Glomerular endothelial cell (primary cell): ENCODE data around the gene SZT2. TPM values are rescaled to one million over a fixed set of nuclear protein-coding genes. Genes with fewer than 3 reads are reported as not detected.

Experiments used
- DNase-seq: peaks from one replicate; pipeline ENCODE4 v3.0.0-alpha.2; 2011; ENCODE audit warnings: low read depth, low spot score; ENCODE audit errors: extremely low read depth
- total RNA-seq: library from RNA; depleted of rRNA; stranded (reverse); fragments of >200 nt; gene quantifications from 2 replicates; pipeline ENCODE4 v1.2.3, GENCODE V29; 2015

Gene SZT2
- total RNA-seq, 1 donor from 2014 or later: 21.8 TPM

GRCh38 chr1:43439781-43440180, 50.1 kb downstream of the SZT2 start:
- DNase-seq: no peak

- no peak for DNase-seq
Measured at GRCh38 chr1:43440358-43440757, 50.7 kb downstream of the SZT2 start.

GRCh38 chr1:43441166-43441893, 51.6 kb downstream of the SZT2 start:
- no peak for DNase-seq

GRCh38 chr1:43441894-43442637, 52.4 kb downstream of the SZT2 start:
- no peak for DNase-seq

GRCh38 chr1:43442756-43443155, 53.1 kb downstream of the SZT2 start:
- DNase-seq: no peak

- no peak for DNase-seq
Measured at GRCh38 chr1:43443197-43443946, 53.7 kb downstream of the SZT2 start.

GRCh38 chr1:43444151-43444828, 54.6 kb downstream of the SZT2 start:
- DNase-seq: no peak

GRCh38 chr1:43444836-43445235, 55.1 kb downstream of the SZT2 start:
- DNase-seq: no peak

GRCh38 chr1:43445606-43446387, 56.1 kb downstream of the SZT2 start:
- DNase-seq: no peak

- DNase-seq: no peak
Measured at GRCh38 chr1:43446388-43446740, 56.7 kb downstream of the SZT2 start.

- no peak for DNase-seq
Measured at GRCh38 chr1:43446881-43447835, 57.5 kb downstream of the SZT2 start.

GRCh38 chr1:43447891-43448708, 58.4 kb downstream of the SZT2 start:
- no peak for DNase-seq

GRCh38 chr1:43448955-43449707, 59.4 kb downstream of the SZT2 start:
- no peak for DNase-seq

GRCh38 chr1:43449708-43450069, 60.0 kb downstream of the SZT2 start:
- no peak for DNase-seq

- no peak for DNase-seq
Measured at GRCh38 chr1:43450251-43450941, 60.7 kb downstream of the SZT2 start.

- DNase-seq: no peak
Measured at GRCh38 chr1:43451157-43451591, 61.5 kb downstream of the SZT2 start.
